Upper lobe of right lung (tissue), 1 donor: ENCODE measurements around the gene EIF4G1. TPM values are rescaled to one million over a fixed set of nuclear protein-coding genes. Genes with fewer than 3 reads are reported as not detected.
A peak's percentile ranks its signal among the peaks of the same experiment; 100 is the strongest.

ENCODE experiments used
- ATAC-seq: fragments of 200-7000 bp; cut with Tn5 transposase; one replicate; pipeline ENCODE4 v1.9.1; 2020; ENCODE audit warnings: mild to moderate bottlenecking, moderate library complexity
- DNase-seq: peaks from one replicate; pipeline ENCODE4 v3.0.0-alpha.2; 2020
- H3K27ac ChIP-seq: fragments of 200-600 bp; one replicate; pipeline ENCODE4 v1.8.0; 2022
- H3K27me3 ChIP-seq: fragments of 200-600 bp; one replicate; pipeline ENCODE4 v1.8.0; 2022; ENCODE audit warnings: mild to moderate bottlenecking
- H3K36me3 ChIP-seq: fragments of 200-600 bp; one replicate; pipeline ENCODE4 v1.8.0; 2022
- H3K4me1 ChIP-seq: fragments of 200-600 bp; one replicate; pipeline ENCODE4 v1.8.0; 2022
- H3K4me3 ChIP-seq: fragments of 200-600 bp; one replicate; pipeline ENCODE4 v1.8.0; 2022; ENCODE audit warnings: mild to moderate bottlenecking
- H3K9me3 ChIP-seq: fragments of 200-600 bp; one replicate; pipeline ENCODE4 v1.8.0; 2022
- intact Hi-C: fragments of 100-400 bp; cut with DNase I; formaldehyde crosslinking; loops from one replicate; pipeline ENCODE4 v1.11.0; 2022
- total RNA-seq: library from RNA; stranded (reverse); fragmentation: NEBNext Ultra II Directional; extraction: Animal tissue kit (Norgen Biotek cat#: 25700); gene quantifications from one replicate; pipeline ENCODE4 v1.2.1, GENCODE V29; 2021
- TF ChIP-seq, protein P1 (sequence below): fragments of 200-600 bp; IDR thresholded peaks from one replicate; pipeline ENCODE4 v1.8.0; 2022; ENCODE audit warnings: antibody characterized with exemption
- donor health status: DM: no; HTN: yes; CAD: no; lungs with severe emphysema.

EIF4G1 gene
- total RNA-seq, 1 donor from 2014 or later = 295 TPM

DNA sequence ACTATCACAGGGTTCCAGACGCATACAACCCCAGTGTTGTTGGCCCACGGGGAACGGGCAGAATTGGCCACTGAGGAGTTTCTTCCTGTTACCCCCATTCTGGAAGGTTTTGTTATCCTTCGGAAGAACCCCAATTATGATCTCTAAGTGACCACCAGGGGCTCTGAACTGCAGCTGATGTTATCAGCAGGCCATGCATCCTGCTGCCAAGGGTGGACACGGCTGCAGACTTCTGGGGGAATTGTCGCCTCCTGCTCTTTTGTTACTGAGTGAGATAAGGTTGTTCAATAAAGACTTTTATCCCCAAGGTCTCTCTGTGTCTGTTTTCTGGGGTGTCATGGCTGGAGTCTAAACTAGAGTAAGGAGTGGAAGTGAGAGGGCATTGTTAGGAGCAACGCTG lies 5.7 kb upstream of the EIF4G1 start:
- H3K36me3 ChIP-seq = peaks cover 51% of the 10 kb centered on the region
- no peak overlapping the region for H3K27ac ChIP-seq

DNA sequence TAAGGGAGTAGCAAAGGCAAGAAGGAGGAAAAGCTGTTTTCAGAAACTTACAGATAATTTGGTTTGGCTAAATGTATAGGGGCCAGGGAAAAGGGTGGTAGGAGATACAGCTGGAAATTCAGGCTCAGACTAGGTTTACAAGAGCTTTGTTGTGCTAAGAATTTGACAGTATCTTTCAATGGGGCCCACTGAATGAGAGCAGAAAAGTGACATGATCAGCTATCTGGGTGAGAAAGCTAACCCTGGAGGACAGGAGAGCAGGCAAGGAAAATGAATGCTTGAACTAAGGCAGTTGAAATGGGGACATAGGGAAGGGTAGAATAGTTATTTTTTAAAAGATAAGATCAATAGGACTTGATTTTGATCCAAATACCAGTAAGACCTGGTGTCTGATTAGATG lies 2.8 kb upstream of the EIF4G1 start:
- intact Hi-C loops = no loop called here
- Histone ChIP-seq H3K27ac (no peak overlapping the region), H3K36me3 (peaks cover 32% of the 10 kb centered on the region)

More for the DNA sequence above, 5.7 kb upstream of the EIF4G1 start:
- Histone ChIP-seq H3K4me1 (no peaks in the 10 kb centered on the region), H3K27me3 (no peaks in the 10 kb centered on the region), H3K4me3 (no peak overlapping the region), H3K9me3 (no peaks in the 10 kb centered on the region)
- ATAC-seq = no peak
- TF ChIP-seq, protein P1, sequence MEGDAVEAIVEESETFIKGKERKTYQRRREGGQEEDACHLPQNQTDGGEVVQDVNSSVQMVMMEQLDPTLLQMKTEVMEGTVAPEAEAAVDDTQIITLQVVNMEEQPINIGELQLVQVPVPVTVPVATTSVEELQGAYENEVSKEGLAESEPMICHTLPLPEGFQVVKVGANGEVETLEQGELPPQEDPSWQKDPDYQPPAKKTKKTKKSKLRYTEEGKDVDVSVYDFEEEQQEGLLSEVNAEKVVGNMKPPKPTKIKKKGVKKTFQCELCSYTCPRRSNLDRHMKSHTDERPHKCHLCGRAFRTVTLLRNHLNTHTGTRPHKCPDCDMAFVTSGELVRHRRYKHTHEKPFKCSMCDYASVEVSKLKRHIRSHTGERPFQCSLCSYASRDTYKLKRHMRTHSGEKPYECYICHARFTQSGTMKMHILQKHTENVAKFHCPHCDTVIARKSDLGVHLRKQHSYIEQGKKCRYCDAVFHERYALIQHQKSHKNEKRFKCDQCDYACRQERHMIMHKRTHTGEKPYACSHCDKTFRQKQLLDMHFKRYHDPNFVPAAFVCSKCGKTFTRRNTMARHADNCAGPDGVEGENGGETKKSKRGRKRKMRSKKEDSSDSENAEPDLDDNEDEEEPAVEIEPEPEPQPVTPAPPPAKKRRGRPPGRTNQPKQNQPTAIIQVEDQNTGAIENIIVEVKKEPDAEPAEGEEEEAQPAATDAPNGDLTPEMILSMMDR = no peak
- intact Hi-C loops = no loop called here
- no peak for DNase-seq

DNA sequence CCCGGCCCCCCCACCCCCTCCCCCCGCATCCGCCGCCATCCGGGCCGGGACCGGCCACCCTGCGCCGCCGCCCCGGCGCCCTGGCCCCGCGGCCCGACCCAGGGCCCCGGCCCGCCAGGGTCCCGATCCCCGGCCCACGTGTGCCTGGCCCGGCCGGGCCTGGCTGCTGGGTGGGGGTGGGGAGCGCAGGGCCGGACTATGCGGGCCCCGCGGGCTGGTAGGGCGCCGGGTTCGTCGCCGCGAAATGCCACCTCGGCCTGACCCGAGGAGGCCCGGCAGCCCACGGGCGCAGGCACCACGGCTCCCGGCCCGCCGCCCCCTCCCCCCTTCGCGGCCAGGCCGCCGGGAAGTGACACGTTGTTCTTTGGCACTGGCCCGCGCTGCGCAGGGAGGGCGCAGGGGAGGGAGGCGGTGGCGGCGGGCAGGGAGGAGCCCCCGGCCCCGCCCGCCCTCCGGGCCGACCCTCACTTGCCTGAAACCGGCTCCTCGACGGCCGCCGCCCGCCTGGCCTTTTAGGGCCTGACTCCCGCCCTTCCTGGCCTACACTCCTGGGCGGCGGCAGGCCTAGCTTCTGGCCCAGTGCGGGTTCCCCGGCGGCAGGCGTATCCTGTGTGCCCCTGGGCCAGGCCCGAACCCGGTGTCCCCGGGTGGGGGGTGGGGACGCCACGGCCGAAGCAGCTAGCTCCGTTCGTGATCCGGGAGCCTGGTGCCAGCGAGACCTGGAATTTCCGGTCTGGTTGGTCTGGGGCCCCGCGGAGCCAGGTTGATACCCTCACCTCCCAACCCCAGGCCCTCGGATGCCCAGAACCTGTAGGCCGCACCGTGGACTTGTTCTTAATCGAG lies 515 bp downstream of the EIF4G1 start:
- intact Hi-C loops = no loop called here
- no peaks in the 10 kb centered on the region for H3K9me3 ChIP-seq
- peak overlapping the region; percentile 90 for H3K27ac ChIP-seq
- H3K4me1 ChIP-seq = peaks cover 36% of the 10 kb centered on the region
- peaks cover 34% of the 10 kb centered on the region for H3K36me3 ChIP-seq
- ATAC-seq (peak; percentile 81), DNase-seq (peak; percentile 93)
- TF ChIP-seq, protein P1 = no peak
- H3K27me3 ChIP-seq = no peaks in the 10 kb centered on the region
- peak overlapping the region; percentile 85 for H3K4me3 ChIP-seq

More for the DNA sequence above, 2.8 kb upstream of the EIF4G1 start:
- Histone ChIP-seq H3K27me3 (no peaks in the 10 kb centered on the region), H3K4me3 (no peak overlapping the region), H3K4me1 (peaks cover 6% of the 10 kb centered on the region), H3K9me3 (no peaks in the 10 kb centered on the region)
- TF ChIP-seq, protein P1 = no peak
- ATAC-seq (no peak), DNase-seq (no peak)

DNA sequence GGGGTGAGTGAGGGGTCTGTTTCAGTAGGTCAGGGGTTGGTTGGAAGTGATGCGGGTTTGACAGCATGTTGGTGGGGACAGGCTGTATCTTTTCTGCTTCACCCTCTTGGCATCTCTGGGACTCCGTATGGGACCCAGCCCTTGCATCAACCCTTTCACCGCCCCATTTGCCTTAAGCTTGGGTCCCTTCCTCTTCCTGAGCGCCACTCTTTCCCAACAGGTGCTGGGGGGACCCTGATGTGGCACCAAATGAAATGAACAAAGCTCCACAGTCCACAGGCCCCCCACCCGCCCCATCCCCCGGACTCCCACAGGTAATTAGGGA lies 1.1 kb downstream of the EIF4G1 start:
- no peak for ATAC-seq
- no peak for DNase-seq
- Histone ChIP-seq H3K36me3 (peaks cover 39% of the 10 kb centered on the region), H3K4me1 (peaks cover 40% of the 10 kb centered on the region), H3K27me3 (no peaks in the 10 kb centered on the region), H3K4me3 (peak overlapping the region; percentile 85), H3K27ac (peak overlapping the region; percentile 90), H3K9me3 (no peaks in the 10 kb centered on the region)
- intact Hi-C loops = no loop called here
- TF ChIP-seq, protein P1 = no peak

DNA sequence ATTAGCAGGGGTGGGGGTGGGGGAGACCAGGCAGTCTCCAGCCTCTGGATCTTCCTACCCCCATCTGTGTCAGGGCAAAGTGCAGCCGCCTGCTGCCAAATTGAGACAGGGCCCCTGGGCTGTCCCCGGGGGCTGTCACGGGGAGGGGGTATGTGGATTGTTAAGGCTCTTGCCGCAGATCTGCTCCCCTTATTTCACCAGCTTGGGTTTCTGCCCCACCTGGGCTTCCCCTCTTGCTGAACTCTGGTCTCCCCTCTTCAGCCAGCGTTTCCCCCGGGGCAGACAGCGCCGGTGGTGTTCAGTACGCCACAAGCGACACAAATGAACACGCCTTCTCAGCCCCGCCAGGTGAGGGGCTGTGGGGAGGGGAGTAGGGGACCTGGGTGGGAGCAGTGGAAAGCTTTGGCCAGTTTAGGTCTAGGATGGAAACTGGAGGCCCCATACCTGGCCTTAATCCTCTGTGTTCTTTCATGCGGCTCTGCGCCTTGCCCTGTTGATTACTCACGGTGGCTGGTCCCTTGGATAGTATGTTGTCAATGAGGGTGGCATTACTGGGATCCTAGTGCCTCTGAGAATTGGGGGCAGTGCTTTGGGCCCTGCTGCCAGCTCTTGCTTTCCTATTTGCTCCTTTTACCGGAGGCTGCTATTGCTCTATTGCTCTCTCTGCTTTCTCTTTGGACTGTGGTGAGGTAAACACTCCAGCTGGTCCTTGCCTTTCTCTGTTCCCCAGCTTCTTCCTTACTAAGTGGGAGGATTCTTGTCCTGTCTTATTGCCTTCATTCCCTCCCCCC lies 1.7 kb downstream of the EIF4G1 start:
- intact Hi-C loops = no loop called here
- H3K4me1 ChIP-seq = peaks cover 46% of the 10 kb centered on the region

More for the DNA sequence above, 1.7 kb downstream of the EIF4G1 start:
- ATAC-seq (no peak), DNase-seq (no peak)
- H3K27ac ChIP-seq = peak overlapping the region; percentile 90
- peak overlapping the region; percentile 85 for H3K4me3 ChIP-seq
- H3K27me3 ChIP-seq = no peaks in the 10 kb centered on the region
- no peaks in the 10 kb centered on the region for H3K9me3 ChIP-seq
- peaks cover 45% of the 10 kb centered on the region for H3K36me3 ChIP-seq
- TF ChIP-seq, protein P1 = no peak
